A204.1 (cell line): Measurements from ENCODE around the gene DENND1A.
"Not testable (repeated sequence)": the region's sequence is repeated elsewhere in the genome, so short reads cannot be mapped to it uniquely, and the experiment has no call there.

Experiments used
- FAIRE-seq: peaks from 2 replicates; lab custom pipeline; 2012; peaks lifted over from hg19 to GRCh38; lab: Jason Lieb, UNC

The DENND1A gene

GRCh38 chr9:123647145-123647544, 282.8 kb downstream of the DENND1A start:
- FAIRE-seq: no peak

- FAIRE-seq: no peak
Observed at GRCh38 chr9:123645762-123646161, 284.2 kb downstream of the DENND1A start.

GRCh38 chr9:123645126-123645525, 284.8 kb downstream of the DENND1A start:
- no peak for FAIRE-seq

DNA sequence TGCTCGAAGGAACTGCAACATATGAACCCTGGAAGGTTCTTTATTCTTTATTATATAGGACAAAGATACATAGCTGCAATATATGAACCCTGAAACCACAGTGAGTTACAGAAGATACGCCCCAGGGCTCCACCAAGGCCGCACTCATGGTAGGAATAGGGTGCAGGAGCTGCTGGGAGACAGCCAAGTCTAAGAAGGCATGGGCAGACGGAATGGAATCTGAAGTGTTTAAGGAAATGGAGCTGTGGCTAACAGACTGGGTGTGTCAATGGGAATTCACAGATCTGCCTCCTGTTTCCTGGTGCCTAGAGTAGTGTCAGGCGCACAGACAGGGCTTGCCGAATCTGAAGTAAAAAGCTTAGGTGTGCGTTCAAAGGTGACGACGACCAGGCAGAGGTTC, 286.4 kb downstream of the DENND1A start:
- no peak for FAIRE-seq

- no peak for FAIRE-seq
Observed at GRCh38 chr9:123642291-123643278, 287.3 kb downstream of the DENND1A start.

- no peak for FAIRE-seq
Observed at GRCh38 chr9:123640792-123641222, 289.1 kb downstream of the DENND1A start.

DNA sequence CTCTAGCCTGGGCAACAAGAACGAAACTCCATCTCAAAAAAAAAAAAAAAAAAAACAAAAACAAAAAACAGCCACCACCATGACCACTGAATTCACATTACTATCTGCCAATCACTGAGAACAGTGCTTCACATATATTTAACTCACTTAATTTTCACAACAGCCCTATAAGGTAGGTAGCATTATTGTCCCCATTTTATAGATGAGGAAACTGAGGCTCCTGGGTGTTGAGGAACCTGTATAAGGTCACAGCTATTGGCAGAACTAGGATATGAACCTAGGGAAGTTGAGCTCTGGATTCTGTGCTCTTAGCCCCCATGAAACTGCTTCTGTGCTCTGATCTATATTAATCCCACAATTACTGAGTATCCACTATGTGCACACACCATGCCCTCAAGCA, 290.2 kb downstream of the DENND1A start:
- no peak for FAIRE-seq

GRCh38 chr9:123637945-123638634, 291.8 kb downstream of the DENND1A start:
- no peak for FAIRE-seq

DNA sequence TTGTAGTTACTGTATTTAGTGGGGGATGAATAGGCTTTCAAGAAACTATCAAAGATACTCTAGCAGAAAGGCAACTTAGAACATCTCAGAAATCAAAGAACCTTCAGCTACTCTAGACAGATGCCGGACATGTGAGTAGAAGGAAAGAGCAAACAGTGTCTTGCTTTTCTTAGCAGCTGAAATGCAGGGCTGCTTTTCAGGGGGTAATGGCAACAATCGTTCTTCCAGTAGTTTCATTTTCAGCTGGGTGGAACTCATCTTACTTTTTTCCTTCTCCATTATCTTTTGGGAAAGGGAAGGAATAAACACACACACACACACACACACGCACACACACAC, 292.4 kb downstream of the DENND1A start:
- FAIRE-seq: no peak

GRCh38 chr9:123636805-123637204, 293.1 kb downstream of the DENND1A start:
- FAIRE-seq: not testable (repeated sequence)

GRCh38 chr9:123631862-123632261, 298.1 kb downstream of the DENND1A start:
- no peak for FAIRE-seq

GRCh38 chr9:123630233-123630632, 299.7 kb downstream of the DENND1A start:
- no peak for FAIRE-seq

- no peak for FAIRE-seq
Observed at GRCh38 chr9:123629531-123629930, 300.4 kb downstream of the DENND1A start.

GRCh38 chr9:123622711-123623241, 307.1 kb downstream of the DENND1A start:
- FAIRE-seq: no peak

DNA sequence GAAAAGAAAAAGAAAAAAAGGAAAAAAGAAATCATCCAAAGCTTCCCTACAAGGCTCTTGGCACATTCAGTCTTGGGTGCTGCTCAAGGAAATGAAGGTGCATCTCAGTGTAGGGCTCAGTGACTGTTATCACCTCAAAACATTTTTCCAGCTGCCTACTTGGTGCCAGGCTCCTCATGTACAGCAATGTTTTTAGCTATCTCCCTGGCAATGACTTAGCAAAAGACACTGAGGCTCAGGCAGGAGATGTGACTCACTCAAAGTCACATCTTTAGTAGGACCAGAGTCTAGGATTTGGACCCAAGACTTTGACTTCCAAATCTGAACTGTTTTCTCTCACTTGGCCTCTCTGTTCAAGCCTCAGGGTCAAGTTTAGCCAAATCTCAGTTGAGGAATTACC, 309.7 kb downstream of the DENND1A start:
- FAIRE-seq: no peak

DNA sequence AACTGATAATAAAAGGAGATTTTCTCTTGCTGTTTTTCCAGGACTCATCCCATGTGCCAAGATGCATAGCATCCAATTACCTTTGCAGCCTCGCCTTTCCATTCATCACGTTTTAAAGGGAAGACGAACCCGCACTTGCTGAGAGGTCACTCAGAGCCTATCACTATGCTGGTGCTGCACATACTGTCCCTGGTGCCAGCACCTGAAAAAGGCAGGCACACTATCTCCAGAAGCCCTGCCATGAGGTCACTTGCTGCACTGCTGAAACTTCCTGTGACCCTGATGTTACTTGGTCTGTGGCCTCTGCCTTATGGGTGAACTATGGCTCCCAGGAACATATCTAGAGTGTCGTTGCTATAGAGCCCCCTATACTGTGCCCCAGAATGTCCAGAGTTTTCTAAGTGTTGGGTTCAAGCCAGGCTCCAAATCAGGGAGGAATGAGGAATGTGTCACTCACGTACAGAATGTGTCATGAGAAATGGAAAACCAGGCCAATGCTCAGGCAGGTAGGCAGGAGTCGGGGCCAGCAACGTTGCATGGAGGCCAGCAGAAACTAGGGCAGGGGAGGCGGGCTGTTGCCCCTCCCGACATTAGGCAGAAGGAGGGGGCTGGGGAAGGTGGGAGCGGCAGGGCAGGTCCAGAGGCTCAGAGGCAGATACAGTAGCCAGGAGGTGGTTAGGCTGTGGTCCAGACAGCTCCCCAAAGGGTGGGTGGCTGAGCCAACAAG, 311.8 kb downstream of the DENND1A start:
- no peak for FAIRE-seq

GRCh38 chr9:123617286-123617685, 312.6 kb downstream of the DENND1A start:
- FAIRE-seq: no peak

GRCh38 chr9:123616707-123617106, 313.2 kb downstream of the DENND1A start:
- FAIRE-seq: no peak

- no peak for FAIRE-seq
Observed at GRCh38 chr9:123615381-123615780, 314.5 kb downstream of the DENND1A start.

GRCh38 chr9:123614306-123615263, 315.3 kb downstream of the DENND1A start:
- no peak for FAIRE-seq

GRCh38 chr9:123611226-123611625, 318.7 kb downstream of the DENND1A start:
- no peak for FAIRE-seq
